Endometrium (tissue), 2 donors: ENCODE results near the gene ALG10B.
"Not testable (repeated sequence)": the region's sequence is repeated elsewhere in the genome, so short reads cannot be mapped to it uniquely, and the experiment has no call there.

Source experiments
- FAIRE-seq: peaks from 2 replicates; lab custom pipeline; 2012; peaks lifted over from hg19 to GRCh38; lab: Jason Lieb, UNC
- donor health status: control.
- donor health status: control.

Gene ALG10B, protein sequence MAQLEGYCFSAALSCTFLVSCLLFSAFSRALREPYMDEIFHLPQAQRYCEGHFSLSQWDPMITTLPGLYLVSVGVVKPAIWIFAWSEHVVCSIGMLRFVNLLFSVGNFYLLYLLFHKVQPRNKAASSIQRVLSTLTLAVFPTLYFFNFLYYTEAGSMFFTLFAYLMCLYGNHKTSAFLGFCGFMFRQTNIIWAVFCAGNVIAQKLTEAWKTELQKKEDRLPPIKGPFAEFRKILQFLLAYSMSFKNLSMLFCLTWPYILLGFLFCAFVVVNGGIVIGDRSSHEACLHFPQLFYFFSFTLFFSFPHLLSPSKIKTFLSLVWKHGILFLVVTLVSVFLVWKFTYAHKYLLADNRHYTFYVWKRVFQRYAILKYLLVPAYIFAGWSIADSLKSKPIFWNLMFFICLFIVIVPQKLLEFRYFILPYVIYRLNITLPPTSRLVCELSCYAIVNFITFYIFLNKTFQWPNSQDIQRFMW

DNA sequence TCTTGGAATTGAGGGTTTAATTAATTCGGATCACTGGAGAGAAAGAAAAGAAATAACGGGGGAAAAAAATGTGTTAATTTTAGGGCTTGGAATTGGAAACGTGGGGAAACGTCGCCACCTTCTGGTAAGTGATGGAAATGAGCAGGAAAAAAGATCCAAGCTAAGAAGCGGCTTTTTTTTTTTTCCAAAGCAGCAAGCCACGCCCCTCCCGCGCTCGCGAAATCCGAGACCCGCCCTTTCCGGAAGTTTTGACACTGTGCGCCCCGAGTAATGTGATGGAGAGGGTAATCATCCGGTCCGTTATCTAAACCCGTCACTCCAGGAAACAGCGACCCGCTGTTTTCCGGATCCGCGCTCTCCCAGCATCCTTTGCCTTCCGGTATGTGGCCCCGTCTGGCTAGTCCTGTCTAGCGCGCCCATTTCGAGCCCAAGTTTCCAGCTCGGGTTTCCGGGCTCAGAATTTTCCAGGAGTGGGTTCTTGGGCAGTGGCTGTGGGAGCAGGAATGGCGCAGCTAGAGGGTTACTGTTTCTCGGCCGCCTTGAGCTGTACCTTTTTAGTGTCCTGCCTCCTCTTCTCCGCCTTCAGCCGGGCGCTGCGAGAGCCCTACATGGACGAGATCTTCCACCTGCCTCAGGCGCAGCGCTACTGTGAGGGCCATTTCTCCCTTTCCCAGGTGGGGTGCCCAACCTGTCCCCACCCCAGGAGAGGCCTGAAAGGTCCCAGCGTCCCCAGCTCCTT is at the start of gene ALG10B:
ALG10B (plus strand) TSS at position 384 of the 739 bp plus-strand sequence; CDS start at position 504, 120 bp downstream.
- FAIRE-seq, result peak; percentile 99

DNA sequence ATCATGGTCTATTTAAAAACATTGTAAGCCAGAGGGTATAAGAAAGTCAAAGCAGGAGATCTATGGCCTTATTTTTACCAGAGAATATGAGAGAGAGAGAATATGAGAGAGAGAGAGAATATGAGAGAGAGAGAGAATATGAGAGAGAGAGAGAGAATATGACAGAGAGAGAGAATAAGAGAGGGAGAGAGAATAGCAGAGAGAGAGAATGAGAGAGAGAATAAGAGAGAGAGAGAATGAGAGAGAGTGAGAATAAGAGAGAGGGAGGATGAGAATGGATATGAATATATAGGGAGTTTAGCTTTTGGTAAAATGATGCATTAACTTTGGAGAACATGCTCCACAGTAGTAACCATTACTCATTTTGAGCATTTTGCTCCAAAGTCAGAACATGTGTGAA is 48.0 kb upstream of the ALG10B start:
- FAIRE-seq, result no peak

DNA sequence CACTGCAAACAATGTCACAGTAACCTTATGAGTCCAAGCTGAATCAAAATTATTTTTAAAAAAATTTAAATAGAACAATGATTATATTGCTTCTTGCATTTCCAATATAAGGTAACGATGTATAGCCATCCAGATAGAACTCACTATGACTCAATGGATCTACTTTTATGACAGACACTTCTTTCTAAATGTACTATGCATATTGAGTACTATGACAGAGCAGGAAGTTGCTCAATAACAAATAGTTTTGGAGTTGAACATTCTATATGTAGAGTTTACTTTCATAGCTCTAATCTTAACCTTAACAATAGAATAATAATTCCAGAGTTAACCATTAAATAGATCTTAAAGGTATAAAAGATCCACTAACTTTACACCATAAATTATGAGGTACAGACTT is 46.7 kb upstream of the ALG10B start:
- peak; percentile 50 for FAIRE-seq

DNA sequence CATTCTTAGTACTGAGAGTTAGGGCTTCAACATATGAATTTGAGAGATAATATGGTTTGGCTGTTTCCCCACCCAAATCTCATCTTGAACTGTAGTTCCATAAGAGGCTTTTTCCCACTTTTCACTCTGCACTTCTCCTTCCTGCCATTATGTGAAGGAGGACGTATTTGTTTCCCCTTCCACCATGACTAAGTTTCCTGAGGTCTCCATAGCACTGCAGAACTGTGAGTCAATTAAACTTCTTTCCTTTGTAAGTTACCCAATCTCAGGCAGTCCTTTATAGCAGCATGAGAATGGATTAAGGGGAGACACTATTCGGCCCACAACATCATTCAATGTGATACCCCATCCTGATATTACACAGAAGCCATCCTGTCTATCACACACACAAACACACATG is 36.8 kb upstream of the ALG10B start:
- FAIRE-seq, result no peak

DNA sequence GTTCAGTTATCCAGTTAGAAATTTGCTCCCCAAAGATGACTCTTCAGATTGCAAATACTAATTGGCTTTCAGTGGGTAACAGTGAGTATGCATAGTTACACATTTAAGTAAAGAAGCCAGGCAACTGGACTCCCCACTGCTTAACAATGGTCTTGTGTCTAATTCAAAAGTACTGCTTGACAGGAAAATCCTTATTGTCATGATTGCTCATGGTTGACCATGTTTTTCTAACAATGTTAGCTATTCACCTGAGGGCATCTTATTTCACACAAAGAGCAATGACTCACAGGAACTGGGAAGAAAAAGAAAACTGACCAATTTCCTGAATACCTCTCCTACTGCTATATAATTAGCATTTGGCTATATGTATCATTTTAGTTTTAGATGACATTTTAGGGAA is 33.7 kb upstream of the ALG10B start:
- no peak for FAIRE-seq

DNA sequence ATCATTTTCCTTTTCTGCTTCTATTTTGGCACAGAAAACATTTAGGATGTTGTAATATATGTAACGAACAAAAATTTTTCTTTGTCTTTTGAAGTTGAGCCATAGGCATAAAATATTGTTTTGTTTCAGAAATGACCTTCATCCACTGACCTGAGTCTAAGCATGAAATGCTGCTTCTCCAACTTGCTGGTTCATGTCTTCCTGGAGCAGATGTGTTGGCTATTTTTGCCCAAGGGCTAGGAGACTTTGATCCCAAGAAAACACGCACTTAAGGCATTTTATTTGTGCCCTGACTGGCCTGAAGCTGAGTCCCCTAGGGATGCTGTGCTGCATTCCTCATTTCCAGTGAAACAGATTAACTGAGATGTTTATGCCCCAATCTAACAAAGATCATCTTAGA is 27.2 kb upstream of the ALG10B start:
- FAIRE-seq, result no peak

DNA sequence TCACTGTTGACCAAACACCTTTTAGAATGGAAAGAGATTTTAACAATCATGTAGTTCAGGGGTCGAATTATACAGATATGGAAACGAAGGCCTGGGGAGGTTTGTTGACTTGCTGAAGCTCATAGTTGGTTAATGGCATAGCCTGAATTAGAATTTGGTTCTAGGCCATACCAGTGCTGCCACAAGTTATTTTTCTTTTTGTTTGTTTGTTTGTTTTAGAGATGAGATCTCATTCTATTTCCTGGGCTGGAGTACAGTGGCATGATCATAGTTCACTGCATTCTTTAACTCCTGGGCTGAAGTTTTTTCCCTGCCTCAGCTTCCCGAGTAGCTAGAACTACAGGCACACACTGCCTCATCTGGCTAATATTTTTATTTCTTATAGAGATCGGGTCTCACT is 25.4 kb upstream of the ALG10B start:
- no peak for FAIRE-seq

DNA sequence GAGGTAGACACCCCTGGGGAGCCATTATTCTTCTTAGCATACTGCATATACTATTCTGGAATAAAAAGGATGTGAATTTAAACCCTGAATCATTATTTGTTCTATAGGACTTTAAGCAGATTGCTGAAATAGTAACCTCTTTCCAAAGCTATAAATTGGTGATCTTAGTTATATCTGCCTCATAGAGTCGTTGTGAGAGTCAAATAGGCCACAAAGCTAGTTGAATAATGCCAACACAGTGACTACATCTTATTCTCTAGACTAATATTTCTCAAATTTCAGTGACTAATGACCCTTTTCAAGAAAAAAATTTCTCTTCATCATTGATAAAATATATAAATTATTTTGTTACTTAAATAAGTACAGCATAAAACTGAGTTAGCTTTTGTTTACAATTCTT is 13.6 kb upstream of the ALG10B start:
- not testable (repeated sequence) for FAIRE-seq

DNA sequence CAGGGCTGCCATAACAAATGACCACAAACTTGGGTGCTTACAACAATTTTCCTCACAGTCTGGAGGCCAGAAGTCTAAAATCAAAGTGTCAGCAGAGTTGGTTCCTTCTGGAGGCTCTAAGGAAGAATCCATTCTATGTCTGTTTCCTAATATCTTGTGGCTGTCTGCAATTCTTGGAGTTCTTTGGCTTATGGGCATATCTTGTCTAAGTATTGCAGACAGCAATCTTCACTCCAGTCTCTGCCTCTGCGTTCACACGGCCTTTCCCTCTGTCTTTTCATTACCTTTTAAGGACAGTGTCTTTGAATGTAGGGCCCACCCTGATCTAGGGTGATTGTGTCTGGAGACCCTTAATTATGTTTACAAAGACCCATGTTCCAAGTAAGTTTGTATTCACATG is 5.4 kb downstream of the ALG10B start:
- FAIRE-seq, result not testable (repeated sequence)

DNA sequence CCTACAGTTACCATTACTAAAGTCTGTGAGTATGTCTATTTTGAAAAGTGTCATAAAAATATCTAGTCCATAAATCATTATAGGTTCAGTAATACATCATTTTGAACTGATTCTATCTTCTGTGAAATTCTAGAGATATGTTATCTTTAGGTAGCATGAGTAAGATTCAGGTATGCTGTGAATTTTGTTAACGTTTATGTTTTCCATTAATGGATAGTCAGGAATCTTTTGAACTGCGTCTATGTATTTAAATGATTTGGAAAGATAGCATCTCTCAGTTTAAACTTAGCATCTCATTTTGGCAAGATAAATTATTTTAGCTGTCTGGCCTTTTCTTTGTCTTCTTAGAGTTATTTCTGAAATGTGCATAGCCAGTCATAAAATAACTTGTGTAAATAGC is 8.3 kb downstream of the ALG10B start:
- no peak for FAIRE-seq

DNA sequence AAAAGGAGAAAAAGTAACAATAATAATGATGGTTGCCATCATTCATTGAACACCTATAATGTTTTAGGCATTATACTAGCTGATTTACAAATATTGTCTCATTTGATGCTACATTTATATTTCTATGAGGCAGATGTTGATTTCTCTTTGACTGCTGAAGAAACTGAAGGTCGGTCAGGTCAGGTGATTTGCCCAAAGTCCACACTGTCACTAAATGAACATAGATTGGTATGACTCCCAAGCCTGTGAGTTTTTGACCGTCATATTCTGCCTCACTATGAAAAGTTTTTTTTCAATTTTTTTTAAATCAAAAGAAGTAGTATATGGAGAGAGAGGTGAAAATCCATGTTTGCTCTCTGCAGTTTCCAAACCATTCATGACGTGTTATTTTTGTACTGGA is 10.8 kb downstream of the ALG10B start:
- no peak for FAIRE-seq

DNA sequence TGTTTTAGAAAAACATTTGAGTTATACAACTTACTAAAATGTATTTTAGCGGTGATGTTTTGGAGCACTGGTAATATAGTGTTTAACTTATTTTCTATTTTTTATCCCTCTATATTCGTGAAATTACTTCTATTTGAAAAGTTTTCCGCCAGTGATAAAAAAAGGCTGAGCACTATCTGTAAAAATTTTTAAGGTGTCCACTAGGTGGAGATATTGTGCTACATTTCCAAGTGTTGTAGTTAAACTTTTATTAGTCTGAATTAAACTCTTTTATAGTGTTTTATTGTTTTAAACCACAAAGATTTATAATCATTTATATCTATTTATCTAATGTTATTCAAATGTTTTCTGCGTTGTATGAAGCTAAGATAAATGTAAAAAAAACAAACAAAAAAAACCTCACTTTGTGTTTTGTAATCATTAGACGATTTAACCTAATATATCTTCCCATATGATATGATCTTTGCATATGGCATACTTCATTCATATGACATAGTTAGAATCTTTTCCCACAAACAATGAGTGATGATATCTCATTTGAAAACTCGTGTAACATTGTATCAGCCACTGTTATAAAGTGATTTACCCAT is 11.8 kb downstream of the ALG10B start:
- peak; percentile 99 for FAIRE-seq

DNA sequence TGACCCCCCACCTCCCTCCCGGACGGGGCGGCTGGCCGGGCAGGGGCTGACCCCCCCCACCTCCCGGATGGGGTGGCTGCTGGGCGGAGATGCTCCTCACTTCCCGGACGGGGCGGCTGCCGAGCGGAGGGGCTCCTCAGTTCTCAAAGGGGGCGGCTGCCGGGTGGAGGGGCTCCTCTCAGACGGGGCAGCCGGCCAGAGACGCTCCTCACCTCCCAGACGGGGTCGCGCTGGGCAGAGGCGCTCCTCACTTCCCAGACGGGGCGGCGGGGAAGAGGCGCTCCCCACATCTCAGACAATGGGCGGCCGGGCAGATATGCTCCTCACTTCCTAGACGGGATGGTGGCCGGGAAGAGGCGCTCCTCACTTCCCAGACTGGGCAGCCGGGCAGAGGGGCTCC is 13.8 kb downstream of the ALG10B start:
- FAIRE-seq, result not testable (repeated sequence)

DNA sequence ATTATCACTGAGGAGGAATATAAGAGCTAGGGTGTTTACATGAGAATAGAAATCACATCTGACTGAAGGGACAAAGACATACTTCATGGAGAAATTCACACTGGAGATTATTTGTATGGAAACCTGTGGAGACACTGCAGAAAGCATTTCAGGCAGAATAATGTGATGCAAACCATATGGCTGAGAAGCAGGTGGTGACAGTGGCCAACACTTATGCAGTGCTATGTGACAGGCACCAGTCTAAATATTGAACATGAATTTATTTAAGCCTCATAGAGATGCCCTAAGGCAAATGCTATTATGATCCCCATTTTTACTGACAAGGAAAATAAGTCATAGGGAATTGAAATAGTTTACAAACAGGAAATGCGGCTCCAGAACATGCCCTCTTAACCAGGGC is 16.2 kb downstream of the ALG10B start:
- no peak for FAIRE-seq

DNA sequence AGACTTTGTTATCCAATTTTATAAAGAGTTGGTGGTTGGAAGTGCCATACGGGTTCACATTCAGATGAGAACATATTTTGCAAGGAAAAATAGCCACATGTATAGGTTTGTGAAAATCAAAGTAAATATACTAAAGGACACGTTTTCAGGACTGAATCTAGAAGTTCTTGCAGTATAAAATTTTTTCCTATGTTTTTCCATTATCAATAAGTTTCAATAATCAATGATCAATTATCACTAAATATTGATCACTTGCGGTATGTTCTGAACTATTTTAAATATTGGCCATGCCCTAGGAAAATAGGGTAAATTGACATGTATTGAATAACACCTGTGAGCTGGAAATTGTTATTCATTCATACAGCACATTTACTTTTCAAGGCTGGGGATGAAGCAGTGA is 25.9 kb downstream of the ALG10B start:
- no peak for FAIRE-seq

DNA sequence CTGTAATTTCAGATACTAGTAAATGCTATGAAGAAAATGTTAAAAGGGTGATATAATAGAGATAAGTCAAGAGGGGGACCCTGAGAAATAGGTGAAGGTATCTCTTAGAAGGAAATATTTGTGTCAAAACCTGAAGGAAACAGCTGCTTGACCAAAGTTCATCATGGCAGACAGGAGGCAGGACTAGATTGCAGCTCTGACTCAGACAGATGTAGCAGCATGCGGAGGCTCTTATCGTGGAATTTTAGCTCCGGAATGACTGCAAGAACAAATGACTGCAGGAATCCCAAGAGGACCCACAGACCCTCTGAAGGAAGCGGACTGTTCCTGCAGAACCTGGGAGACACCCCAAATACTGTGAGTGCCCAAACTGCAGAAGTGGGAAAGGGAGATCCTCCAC is 26.7 kb downstream of the ALG10B start:
- not testable (repeated sequence) for FAIRE-seq

DNA sequence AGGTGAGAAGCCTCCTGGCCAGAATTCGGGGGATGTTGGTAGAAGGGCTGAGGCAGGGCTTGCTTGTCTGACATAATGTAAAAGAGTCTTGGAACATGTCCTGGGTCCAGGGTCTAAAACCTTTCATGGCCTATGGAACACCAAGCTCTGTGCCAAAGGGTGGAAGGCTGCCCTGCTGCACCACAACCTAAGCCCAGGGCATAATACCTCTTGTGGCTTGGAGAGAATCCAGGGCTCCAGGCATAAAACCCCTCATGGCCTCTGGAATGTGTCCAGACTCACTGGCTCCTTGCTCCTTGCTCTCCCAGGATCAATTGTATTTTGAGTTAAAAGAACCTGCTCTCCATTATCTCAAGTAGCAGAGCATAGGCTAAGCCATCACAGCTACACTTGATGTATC is 27.3 kb downstream of the ALG10B start:
- not testable (repeated sequence) for FAIRE-seq

DNA sequence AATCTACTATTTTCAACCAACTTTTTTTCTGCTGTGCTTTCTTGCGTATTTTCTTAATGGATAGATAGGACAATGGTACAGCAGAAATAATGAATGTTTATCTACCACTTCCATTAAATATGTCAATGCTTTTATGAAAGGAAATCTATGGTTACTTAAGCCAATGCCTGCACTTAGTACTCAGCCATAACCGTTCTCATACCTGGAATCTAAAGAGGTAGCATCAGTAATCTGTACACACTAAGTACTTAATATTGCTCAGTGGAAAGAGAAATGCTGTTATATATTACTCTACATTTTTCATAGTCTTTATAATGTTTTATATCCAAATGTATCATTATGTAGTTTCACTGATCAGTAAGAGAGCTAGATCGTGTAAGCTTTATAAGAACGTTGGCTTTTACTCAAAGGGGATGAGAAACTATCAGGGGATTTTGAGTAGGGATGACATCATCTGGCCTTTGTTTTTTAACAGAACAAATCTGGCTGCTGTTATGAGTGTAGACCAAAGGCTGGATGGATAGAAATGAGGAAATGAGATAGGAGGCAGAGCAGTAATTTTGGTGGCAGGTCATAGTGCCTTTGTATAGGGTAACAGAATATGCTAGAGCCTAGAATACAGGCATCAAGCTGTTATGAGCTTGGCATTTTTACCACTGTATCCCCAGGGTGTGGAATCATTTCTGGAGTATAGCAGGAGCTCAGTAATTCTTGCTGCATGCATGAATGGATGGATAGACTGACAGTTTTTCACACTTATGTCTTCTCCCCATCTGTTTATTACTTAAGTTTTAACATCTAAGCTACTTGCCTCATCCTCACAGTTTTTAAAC is 34.0 kb downstream of the ALG10B start:
- no peak for FAIRE-seq

DNA sequence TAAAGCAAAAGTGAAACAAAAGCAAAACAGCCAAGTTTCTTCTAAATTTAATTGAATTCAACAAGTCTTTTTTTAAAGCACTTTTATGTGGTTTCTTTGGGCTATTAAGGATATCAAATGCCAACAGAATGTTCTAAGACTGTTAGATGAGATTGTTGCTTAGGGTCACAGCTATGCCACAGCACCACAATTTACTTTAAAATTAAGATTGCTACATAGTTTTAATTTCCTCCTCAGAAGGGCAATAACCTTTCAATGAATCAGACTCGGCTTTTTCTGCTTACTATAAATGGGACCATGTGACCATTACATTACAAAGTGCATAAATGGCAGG is 34.6 kb downstream of the ALG10B start:
- FAIRE-seq, result not testable (repeated sequence)

DNA sequence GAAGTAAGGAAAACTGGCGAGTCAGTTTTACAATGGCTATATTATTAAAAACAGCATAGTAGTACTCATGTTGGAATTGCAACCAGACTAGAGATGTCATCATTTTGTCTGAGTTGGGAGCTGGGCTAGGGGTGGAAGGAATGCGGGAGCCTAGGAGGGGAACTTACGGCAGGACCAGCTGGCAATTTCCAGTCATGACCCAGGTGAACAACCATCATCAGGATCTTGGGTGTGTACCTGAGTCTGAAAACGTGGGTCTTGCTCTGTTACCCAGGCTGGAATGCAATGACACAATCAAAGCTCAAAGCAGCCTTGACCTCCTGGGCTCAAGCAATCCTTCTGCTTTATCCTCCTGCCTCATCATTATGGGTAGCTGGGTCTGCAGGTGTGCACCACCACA is 50.9 kb downstream of the ALG10B start:
- FAIRE-seq, result no peak

DNA sequence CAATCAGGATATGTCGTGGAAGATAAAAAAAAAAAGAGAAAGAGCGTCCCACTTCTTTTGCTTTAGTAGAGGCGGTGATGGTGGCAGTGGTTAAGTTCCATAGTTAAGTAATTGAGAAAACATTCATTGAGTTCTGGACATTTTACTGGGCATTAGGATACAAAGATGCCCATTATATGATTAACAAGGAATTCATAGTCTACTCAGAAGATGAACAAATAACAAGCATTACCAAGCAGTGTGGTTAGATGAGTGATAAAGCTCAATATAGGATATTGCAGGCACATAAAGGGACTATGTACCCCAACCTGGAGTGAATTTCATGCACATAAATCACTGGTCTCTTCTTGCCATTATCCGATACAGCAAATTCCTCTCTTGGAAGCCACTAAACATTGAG is 53.7 kb downstream of the ALG10B start:
- no peak for FAIRE-seq

DNA sequence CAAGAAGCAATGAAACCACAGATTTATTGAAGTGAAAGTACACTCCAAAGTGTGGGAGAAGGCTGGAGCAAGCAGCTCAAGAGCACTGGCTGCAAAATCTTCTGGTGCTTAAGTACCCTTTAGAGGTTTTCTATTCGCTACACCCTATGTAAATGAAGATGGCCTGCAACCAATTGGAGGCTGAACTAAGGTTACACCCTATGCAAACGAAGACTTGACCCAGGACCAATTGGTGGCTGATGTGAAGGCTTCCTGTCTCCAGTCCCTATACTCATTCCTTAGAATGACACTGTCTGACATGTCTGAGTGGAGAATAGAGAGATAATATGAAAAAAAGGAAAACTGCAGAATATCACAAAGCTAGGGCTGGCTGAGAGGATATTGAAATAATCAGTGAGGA is 57.2 kb downstream of the ALG10B start:
- no peak for FAIRE-seq
